ENCODE results near the gene DPH2.

Gene DPH2, protein sequence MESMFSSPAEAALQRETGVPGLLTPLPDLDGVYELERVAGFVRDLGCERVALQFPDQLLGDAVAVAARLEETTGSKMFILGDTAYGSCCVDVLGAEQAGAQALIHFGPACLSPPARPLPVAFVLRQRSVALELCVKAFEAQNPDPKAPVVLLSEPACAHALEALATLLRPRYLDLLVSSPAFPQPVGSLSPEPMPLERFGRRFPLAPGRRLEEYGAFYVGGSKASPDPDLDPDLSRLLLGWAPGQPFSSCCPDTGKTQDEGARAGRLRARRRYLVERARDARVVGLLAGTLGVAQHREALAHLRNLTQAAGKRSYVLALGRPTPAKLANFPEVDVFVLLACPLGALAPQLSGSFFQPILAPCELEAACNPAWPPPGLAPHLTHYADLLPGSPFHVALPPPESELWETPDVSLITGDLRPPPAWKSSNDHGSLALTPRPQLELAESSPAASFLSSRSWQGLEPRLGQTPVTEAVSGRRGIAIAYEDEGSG

DNA sequence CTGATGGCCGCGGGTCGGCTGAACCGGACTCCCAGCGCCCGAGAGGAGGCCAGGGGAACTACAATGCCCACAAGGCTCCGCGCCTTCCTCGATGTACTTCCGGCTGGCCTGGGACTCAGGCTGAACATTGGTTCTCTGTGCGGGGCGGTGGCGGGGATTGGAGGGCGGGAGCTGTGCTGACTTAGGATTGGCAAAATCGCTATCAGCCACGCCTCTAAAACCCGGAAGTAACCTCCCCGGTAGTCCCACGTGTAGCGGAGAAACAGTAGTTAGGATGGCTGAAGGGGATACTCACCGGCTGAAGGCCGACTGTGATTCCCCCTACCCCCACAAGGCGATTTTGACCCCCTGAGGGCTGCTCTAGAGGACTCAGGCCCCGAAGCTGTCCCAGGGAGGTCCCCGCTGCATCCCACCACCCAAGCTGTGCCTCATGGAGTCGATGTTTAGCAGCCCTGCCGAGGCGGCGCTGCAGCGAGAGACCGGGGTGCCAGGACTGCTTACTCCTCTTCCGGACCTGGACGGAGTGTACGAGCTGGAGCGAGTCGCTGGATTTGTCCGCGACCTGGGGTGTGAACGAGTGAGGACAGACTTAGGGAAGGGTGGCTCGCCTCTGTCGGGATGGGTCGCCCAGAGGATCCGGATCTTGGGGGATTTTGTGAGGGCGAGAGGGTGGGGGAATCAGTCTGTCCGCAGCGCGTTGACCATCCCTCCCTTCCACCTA lies at the start of gene DPH2:
Gene DPH2, plus strand, starts transcription at position 265 of the 721 bp plus-strand sequence. Its CDS starts 166 bp downstream, at position 431.
- peak; percentile 91 to 93 for ATAC-seq

DNA sequence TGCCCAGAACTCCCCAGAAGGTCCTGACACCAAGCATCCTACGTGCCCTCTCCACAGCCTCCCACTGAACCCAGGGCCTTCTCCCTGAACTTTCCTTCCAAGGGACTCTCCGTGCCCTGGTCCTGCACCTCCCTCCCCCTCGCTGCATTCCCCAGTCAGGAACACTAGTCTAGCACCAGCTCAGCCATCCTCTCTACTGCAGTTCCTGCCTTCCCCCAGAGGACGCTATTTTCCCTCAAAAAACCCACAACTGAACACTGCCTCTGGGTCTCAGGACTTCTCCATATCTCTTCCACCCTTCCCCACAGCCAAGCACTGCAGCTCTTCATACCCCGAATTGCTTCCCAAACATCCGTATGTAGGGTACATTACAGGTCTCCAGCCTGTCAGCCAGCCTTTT lies 48.8 kb upstream of the DPH2 start:
- ATAC-seq, result no peak

DNA sequence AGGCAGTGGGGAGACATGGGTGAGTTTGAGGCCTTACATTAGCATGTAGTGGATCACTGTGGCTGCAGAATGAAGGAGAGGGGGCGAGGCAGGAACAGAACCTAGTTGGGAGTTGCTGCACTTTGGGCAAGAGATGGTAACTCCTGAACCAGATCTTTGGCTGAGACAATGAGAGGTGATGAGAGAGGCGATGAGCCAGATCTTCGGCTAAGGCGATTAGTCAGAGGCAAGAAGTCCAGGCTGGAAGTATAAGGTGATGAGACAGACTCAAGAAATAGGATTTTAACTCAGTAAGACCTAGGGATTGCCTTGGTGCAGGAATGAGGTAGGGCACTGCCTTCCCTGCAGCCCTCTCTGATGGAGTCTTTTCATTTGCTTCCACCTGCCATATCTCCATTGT lies 45.3 kb upstream of the DPH2 start:
- ATAC-seq, result no peak

DNA sequence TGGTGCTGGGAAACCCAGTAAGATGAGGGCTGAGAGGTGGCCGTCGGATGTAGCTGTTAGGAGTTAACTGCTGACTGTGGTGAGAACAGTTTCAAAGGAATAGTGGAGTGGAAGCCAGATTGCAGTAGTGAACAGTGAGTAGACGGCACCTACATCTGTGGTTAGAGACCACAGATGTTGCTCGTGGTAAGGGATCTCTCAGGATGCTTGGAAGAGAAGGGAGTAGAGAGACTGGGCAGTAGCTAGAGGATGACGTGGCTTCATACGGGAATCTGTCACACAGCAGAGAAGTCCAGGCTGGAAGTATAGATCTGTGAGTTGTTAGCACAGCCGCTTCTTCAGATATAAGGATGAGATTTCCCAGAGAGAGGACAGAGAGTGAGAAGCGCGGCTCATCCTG lies 44.0 kb upstream of the DPH2 start:
- ATAC-seq, result no peak

DNA sequence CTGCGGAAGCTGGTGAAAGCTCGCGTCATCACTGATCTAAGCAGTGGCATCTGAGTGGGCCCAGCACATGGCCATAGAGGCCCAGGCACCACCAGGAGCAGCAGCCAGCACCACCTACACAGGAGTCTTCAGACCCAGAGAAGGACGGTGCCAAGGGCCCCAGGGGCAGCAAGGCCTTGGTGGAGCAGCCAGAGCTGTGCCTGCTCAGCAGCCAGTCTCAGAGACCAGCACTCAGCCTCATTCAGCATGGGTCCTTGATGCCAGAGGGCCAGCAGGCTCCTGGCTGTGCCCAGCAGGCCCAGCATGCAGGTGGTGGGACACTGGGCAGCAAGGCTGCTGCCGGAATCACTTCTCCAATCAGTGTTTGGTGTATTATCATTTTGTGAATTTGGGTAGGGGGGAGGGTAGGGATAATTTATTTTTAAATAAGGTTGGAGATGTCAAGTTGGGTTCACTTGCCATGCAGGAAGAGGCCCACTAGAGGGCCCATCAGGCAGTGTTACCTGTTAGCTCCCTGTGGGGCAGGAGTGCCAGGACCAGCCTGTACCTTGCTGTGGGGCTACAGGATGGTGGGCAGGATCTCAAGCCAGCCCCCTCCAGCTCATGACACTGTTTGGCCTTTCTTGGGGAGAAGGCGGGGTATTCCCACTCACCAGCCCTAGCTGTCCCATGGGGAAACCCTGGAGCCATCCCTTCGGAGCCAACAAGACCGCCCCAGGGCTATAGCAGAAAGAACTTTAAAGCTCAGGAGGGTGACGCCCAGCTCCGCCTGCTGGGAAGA lies 39.5 kb upstream of the DPH2 start:
- peak in 1 of 2 donors; percentile 40 for ATAC-seq

DNA sequence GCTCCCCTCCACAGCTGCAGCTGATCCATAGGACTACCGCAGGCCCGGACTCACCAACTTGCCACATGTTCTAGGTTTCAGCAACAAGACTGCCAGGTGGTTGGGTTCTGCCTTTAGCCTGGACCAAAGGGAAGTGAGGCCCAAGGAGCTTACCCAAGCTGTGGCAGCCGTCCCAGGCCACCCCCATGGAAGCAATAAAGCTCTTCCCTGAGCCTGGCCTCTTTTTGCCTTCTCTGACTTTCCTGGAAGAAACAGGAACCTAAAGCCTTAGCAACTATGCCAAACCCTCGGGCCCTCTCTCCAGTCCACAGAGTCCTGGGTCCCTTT lies 38.9 kb upstream of the DPH2 start:
- ATAC-seq, result no peak

DNA sequence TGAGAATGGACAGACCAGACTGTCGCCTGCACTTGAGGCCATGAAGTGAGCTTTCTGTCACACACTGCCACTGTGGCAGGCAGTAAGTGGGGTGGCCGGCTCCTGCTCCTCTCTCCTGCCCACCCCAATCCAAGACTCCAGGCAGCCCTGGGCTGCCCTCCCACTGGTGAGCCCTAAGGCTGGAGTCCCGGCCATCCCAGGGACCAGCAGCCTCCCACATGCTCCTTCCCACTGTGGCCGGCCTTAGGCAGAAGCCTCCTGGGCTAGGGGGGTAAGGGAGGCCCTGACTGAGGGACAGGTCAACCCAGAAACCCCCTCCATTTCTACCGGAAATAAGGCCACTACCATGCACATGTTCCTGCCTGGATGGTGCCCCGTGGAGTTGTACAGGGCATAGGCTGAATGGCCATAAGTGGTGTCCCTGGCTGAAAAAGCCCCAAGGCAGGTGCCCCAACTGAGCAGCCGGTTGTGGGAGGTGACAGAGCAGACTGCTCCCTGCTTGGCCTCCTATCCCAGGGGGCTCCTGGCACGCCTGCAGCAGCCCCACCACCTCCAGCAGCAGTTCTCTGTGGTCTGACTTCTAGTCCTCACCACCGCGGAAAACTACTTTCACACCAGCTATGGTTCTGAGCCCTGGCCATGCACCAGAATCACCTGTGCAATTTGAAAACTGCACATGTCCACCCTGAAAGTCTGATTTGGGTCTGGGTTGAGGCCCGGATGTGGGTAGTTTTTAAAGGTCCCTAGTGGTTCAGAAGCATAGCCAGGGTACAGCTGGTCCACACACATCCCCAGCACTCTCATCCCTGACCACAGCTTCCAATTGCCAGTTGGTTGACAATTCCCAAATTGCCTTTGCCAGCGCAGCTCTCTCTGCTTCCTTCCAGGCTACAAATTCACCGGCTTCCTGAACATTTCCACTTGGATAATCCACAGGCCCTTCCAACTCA lies 37.8 kb upstream of the DPH2 start:
- ATAC-seq, result no peak

DNA sequence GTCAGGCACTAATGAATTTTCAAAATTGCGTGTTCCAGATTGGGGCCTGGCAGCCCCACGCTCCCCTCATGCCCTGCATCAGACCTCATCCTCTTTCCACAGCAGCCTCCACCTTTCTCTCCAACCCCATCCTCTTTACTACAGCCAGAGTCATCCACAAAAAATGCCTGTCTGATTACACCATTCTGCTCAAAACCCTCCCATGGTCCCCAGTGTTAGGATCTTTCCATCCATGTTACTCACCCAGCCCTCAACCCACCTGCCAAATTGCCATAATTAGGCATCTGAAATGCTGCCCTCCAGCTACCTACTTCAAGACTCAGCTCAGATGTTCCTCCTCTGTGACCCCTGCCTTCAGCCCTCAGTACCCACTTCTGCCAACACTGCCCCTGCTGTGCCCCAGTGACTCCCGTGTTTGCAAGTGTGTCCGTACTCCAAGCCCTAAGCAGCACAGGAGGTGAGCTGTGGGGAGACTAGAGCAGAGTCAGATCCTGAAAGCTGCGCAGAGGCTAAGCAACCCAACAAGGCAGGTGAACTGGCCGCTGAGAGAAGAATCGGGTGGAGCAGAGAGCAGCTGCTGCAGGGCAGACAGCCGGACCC lies 36.9 kb upstream of the DPH2 start:
- no peak for ATAC-seq

DNA sequence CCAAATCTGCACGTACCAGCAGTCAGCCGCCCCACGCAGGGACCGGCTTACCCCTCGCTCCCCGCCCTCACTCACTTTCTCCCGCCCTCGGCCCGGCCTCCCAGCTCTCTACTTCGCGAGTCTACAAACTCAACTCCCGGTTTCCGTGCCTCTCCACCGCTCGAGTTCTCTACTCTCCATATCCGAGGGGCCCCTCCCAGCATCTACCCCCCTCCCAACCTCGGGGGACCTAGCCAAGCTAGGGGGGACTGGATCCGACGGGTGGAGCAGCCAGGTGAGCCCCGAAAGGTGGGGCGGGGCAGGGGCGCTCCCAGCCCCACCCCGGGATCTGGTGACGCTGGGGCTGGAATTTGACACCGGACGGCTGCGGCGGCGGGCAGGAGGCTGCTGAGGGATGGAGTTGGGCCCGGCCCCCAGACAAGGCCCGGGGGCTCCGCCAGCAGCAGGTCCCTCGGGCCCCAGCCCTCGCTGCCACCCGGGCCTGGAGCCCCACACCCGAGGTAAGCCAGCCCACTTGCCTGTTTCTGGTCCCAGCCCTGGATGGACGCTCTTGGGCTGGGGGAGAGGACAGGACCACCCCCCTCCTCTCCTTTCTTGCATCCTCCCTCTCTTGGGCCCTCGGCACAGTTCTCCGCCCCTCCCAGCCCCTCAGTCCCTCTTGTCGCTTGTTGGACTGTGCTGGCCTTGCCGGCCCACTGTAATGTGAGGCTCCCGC lies 36.3 kb upstream of the DPH2 start, which contains the start of gene ARTN:
Gene ARTN, plus strand, starts transcription at position 416 of the 715 bp plus-strand sequence. CDS start 1,856 bp downstream, outside the sequence.
- ATAC-seq, result no peak

DNA sequence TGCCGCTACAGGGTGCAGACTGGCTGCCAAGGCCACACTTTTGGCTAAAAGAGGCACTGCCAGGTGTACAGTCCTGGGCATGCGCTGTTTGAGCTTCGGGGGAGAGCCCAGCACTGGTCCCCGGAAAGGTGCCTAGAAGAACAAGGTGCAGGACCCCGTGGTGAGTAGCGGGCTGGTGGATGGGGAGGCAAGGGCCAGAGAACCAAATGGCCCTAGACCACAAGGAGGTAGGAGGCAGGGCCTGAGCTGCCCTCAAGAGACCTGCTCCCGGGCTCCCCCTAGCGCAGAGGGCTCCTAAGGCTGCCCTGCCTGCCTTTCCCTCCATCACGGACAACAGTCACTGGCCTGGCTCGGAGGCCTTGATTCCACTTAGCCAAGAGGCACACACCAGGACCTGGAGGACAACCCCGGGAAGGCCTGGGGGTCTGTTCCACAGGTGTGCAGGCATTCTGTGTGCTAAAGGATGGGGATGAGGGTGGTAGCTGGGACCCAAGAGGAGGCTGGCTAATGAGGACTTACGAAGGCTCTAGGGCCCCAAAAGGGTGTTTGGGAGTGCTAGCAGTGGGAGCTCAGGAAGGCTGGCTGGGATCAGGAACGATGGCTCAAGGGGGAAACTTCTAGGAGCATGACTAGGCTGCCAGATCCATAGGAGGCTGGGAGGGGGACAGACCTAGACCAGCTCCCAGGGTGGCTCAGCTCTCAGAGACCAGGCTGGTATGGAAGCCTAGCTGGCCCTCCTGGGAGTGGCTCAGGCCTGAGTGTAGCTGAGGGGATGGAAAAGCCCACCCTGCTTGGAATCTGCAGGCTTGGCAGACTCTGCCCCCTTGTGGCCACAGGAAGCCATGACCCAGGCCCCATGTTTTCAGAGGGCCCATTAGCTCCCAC lies 35.5 kb upstream of the DPH2 start:
- ATAC-seq, result peak; percentile 12 to 58

DNA sequence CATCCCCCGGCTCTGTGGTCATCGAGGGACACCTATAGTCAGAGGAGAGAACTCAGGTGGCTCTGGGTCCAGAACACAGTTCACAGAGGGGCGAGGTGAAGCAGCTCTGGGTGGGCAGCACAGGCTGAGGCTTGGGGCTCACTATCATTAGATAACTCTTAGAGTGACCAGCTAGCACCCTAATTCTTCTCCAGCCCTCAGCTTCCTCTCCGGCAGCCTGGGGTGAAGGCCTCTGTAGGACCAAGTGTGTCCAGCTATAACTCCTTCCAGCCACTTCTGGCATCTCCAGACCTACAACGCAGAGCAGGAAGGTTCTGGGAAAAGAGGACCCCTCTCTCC lies 34.9 kb upstream of the DPH2 start:
- no peak for ATAC-seq

DNA sequence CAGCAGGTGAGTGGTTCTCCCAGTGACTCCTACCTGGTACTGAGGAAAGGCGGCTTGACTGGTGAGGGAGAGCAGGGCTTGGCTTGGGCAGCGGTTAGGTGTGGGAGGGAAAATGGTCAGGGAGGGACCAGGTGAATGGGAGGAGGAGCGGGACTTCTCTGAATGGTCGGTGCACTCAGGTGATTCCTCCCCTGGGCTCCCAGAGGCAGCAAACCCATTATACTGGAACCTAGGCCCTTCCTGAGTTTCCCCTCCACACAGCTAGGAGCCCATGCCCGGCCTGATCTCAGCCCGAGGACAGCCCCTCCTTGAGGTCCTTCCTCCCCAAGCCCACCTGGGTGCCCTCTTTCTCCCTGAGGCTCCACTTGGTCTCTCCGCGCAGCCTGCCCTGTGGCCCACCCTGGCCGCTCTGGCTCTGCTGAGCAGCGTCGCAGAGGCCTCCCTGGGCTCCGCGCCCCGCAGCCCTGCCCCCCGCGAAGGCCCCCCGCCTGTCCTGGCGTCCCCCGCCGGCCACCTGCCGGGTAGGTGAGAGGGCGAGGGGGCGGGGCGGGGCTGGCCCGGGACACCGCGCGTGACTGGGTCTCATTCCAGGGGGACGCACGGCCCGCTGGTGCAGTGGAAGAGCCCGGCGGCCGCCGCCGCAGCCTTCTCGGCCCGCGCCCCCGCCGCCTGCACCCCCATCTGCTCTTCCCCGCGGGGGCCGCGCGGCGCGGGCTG lies 33.9 kb upstream of the DPH2 start:
- no peak for ATAC-seq

DNA sequence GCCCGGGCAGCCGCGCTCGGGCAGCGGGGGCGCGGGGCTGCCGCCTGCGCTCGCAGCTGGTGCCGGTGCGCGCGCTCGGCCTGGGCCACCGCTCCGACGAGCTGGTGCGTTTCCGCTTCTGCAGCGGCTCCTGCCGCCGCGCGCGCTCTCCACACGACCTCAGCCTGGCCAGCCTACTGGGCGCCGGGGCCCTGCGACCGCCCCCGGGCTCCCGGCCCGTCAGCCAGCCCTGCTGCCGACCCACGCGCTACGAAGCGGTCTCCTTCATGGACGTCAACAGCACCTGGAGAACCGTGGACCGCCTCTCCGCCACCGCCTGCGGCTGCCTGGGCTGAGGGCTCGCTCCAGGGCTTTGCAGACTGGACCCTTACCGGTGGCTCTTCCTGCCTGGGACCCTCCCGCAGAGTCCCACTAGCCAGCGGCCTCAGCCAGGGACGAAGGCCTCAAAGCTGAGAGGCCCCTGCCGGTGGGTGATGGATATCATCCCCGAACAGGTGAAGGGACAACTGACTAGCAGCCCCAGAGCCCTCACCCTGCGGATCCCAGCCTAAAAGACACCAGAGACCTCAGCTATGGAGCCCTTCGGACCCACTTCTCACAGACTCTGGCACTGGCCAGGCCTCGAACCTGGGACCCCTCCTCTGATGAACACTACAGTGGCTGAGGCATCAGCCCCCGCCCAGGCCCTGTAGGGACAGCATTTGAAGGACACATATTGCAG lies 33.2 kb upstream of the DPH2 start:
- peak in 1 of 2 donors; percentile 38 for ATAC-seq

DNA sequence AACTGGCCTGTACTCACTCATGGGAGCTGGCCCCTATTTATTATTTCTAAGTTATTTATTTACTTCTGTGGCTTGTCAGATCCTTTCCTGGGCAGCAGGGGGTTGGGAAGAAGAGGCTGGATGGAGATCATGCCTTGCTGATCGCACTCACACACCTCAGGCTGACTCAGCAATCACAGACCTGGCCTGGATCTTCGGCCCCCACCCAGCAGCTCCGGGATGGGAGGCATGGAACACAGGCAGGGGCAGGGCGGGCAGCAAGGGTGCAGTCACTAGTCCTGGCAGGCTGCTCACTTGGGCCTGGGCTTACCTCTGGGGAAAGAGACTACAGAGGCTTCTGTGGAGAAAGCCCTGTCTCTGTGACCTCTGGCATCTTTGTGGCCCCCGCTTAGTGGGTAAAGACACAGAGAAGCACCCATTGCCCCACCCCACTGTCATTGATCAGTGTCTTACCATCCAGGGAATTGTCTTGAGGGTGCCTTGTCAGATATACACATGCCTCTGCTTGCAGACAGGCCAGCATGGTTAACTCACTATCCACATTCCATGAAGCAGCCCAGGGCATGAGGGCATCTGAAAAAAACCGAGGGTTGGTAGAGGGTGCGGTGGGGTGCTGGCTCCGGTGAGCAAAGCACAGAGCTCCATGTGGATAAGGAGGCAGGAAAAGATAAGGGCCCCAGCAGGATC lies 32.5 kb upstream of the DPH2 start:
- no peak for ATAC-seq

DNA sequence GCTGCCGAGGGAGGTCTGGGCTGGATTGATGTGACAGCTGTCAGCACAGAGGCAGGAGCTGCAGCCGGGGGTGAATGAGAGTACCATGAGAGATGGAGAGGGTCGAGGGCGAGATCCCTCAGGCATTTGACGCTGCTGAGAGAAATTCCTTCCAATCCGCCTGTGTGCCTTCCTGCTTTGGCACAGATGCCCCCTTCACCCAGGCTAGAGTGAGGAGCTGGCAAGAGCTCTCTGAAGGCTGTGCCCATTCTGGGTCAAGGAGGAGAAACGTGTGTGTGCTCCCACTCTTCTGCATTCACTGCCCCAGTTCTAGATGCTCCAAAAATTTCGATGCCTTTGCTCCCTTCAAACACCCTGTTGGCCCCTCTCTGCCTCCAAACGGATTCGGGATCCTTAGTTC lies 31.4 kb upstream of the DPH2 start:
- ATAC-seq, result no peak

DNA sequence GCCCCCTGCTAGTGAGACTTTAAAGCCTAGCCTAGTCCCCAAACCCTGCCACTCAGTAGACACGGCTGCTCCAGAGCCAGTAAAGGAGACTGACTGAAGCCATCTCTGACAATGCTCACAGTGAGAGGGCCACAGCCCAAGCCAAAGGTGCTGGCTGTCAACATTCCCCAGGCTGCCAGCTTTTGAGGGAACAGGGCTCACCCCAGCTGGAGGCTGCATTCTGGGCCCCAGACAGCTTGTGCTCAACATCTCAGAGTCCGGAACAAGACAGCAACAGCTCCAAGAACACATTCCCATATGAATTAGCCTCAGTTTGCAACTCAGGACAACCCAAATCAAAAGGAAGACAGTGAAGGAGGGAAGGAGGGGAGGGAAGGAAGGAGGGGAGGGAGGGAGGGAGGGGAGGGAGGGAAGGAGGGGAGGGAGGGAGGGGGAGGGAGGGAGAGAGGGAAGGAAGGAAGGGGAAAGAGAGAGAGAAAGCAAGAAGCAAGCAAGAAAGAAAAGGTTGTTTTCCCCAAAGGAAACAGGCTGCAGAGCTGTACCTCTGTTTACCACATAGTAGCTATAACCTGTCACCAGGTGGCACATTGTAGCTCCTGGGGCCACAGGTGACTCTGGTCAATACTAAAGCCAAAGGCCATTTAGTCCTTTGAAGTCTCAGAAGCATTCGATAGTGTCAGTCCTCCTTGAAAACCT lies 30.8 kb upstream of the DPH2 start:
- ATAC-seq, result no peak

DNA sequence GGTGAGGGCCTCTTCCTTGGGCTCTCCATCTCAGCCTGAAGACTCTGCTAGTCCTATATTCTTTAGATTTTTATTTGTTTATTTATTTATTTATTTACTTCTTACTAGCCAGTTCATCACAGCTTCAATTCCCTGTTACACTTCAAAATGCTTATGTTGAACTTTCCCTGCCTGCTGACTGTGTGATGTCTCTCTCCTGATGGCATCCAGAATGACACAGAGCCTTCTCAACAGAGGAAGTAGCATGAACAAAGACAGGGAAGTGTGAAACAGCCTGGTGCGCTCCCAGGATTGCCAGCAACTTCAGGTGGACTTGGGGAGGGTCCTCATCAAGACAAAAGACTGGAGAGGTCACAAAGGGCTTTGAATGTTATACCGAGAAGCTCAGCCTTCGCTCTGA lies 27.4 kb upstream of the DPH2 start:
- ATAC-seq, result no peak
